Activated T-cell treated with anti-CD3 and anti-CD28 coated beads for 48 hours (primary cell): ENCODE data around the gene SLC13A5.
A peak's percentile ranks its signal among the peaks of the same experiment; 100 is the strongest.
"Not testable (repeated sequence)": the region's sequence is repeated elsewhere in the genome, so short reads cannot be mapped to it uniquely, and the experiment has no call there.

ENCODE experiments used
- DNase-seq: peaks from one replicate; pipeline ENCODE4 v3.0.0-alpha.2; 2020; ENCODE audit warnings: low read depth

Gene SLC13A5

DNA sequence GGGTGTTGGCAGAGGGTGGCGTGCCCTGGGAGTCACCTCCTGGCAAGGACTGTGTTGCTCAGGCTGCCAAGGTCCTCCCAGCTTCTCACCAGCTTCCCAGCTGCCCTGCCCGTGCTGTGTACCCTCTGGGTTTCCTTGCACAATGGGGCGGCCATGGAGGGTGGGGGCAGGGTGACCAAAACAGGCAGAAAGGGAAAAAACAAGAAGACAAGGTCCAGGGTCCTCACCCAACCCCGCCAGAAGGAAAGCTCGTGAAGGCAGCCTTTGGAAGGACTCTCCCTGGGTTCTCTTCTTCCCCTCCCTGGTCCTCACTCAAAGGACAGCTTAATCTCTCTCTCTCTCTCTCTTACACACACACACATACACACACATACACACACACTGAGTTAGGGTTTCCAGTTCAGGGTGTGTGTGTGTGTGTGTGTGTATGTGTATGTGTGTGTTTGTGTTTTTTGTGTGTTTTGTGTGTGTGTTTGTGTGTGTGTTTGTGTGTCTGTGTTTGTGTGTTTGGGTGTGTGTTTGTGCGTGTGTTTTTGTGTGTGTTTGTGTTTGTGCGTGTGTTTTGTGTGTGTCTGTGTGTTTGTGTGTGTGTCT is 2.0 kb downstream of the SLC13A5 start:
- no peak for DNase-seq

DNA sequence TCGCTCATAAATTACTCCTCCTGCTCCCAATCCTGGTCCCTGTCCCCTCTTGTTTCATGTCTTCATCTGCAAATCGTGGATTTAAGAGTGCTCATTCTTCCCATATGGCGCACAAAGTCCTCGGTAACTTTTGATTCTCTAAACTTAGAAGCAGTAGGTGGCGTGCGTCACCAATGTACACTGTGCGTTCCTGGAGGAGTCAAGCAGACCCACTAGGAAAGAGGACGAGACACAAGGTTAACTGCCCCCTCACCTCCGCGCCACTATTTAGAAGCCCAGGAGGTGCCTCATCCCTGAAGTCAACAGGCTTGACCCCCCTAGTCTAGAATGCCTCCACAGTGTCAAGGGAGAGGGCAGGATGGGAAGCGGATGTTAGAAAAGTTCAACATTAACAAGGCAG is 2.9 kb downstream of the SLC13A5 start:
- DNase-seq, result no peak

DNA sequence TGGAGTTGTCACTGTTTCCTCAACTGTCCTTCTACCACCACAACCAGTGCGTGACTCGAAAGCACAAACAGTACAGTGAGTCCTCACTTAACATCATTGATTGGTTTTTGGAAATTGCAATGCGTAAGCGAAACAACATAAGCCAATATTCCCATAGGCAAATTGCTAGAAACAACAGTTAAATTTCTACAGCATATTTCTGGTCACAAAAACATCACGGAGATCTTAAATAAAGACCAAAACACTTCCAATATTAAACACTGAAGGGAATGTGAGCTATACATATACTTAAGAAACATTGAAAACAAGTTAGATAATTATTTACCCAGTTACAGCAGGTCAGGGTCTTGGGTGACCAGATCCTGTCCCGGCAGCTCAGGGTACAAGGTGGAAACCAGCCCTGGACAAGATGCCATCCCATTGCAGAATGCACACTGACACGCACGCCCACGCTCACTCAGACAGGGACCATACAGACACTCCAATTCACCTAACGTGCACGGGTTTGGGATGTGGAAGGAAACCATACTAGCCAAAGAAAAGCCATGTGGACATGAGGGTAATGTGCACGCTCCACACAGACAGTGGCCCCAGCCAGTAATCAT is 4.7 kb downstream of the SLC13A5 start:
- DNase-seq, result no peak

- DNase-seq, result no peak
These were observed 6.2 kb downstream of the SLC13A5 start for GRCh38 chr17:6706996-6707395.

- DNase-seq, result no peak
These were observed 6.7 kb downstream of the SLC13A5 start for GRCh38 chr17:6706499-6706898.

GRCh38 chr17:6704470-6705052 is 8.6 kb downstream of the SLC13A5 start:
- no peak for DNase-seq

- DNase-seq, result no peak
These were observed 9.4 kb downstream of the SLC13A5 start for GRCh38 chr17:6703751-6704150.

- no peak for DNase-seq
These were observed 10.5 kb downstream of the SLC13A5 start for GRCh38 chr17:6702567-6703215.

GRCh38 chr17:6701719-6702118 is 11.4 kb downstream of the SLC13A5 start:
- peak; percentile 48 for DNase-seq

DNA sequence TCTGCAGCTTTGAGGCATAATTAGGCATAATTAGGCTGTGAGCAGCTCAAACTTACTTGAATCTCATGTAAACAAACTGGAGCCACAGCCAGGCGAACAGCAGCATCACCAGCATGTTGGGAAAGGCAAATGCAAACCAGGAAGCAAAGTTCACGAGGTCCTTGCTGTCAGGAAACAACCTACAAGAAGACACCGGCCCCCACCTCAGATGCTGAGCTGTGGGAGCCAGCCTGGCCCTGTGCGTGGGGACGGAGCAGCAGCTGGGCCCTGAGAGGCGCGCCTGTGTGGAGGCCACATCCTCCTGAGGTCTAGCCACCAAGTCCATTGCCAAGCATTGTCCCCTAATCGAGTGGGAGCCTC is 12.2 kb downstream of the SLC13A5 start:
- no peak for DNase-seq

DNA sequence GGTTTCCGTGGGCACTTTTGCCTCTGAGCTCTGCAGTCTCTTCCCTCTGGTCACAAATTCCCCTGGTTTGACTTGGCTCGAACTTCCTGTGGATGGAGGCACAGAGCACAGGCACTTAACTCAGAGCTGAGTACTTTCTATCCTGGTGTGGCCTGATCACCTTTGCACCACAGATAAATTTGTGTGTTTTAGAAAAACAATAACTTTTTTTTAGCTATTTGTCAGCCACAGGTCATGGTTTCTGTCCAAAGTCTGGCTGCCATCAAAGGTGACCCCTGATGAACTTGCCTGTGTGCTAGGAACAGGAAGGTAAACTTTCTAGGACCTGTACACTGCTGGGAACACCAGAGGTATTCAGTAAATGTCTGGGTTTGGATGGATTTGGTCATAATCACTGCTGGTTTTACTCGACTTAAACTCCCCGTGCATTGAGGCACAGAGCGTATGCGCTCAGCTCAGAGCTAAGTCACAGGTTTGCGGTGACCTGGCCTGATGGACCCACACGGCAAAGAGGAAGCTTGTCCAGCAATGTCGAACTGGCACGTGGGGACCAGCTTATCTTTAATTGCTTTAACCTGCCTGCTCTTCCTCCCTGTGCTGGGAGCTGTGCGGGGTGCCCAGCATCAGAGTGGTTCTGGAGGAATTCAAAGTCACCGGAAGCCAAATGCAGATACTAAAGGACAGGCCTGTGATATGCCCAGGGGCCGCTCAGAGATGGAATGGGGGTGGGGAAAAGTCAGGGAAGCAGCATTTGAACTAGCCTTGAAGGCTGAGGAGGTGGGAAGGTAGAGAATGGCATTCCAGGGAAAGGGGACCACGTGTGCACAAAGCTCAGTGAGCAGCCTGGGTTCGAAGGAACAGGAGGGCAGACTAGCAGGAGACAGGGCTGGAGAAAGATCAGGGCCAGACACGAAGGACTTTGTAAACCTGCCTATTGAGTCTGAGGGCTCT is 12.9 kb downstream of the SLC13A5 start:
- DNase-seq, result no peak

DNA sequence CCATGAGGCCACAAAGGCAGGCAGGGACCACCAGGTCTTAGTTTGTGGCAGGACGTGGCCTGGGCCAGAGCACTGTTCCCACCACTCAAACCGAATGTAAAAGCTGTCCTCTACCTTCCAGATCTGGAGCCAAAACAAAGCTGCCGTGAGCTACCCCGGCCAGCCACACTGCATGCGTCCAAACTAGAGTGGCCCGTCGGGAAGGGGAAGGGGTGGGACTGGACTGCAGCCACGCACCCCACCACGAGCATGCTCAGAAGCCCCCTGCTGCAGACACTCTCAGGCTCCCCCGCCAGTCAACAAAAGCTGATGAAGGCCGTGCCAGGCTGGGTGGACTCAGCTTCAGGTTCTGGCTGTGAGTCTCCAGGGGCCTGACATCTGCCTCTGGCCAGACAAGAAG is 15.2 kb downstream of the SLC13A5 start:
- DNase-seq, result no peak

GRCh38 chr17:6696906-6697305 is 16.3 kb downstream of the SLC13A5 start:
- no peak for DNase-seq

GRCh38 chr17:6695565-6695964 is 17.6 kb downstream of the SLC13A5 start:
- DNase-seq, result no peak

DNA sequence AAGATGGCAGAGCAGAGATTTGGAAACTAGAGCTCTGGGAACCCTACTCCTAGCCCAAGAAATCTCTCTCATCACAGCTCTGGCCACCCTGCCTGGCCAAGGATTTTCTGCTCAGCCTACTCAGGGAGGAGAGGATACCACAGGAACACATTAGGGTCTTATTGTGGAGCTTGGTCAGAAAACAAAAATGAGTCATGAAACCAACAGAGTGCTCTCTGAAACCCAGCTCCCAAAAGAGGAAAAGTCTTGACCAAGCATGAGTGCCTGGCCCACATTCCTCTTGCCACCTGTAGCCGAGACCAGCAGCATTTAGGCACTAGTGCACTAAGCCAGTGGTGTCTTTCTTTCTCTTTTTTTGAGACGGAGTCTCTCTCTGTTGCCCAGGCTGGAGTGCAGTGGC is 18.1 kb downstream of the SLC13A5 start:
- no peak for DNase-seq

- not testable (repeated sequence) for DNase-seq
These were observed 21.2 kb downstream of the SLC13A5 start for GRCh38 chr17:6691958-6692357.

DNA sequence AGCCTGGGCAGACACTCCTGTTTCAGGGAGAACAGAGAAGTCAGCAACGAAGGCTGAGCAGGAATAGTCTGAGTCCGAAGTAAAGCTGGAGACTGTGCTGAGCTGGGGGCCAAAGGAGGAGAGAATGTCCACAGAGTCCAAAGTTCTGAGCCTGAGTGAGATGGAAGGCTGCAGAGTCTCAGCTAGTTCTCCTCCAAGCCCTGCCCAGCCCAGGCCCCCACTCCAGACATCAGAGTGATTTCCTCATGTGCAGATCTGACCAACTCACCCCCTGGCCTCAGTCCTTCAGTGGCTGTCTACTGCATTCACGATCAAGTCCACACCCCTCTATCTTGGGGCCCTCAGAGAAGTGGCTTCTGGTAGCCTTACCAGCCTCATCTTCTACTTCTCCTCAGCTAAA is 21.6 kb downstream of the SLC13A5 start:
- no peak for DNase-seq

DNA sequence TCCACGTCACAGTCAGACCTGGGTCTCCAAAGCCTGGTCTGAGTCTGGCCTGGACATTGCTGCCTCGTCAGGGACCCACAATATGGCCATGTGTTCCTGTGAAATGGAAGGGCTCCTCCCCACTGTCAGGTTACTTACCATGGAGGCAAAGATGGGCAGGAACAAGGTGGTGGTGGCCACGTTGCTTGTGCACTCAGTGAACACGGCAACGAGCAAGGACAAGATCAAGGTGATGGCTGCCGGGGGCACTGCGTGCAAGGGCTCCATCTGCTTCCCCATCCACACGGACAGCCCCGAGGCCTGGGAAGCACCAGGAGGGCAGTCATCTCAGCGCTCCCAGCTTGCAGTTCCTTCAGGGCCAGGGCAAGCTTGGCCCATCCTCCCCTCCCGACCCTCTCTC is 22.5 kb downstream of the SLC13A5 start:
- DNase-seq, result no peak

- DNase-seq, result no peak
These were observed 24.2 kb downstream of the SLC13A5 start for GRCh38 chr17:6688944-6689343.

DNA sequence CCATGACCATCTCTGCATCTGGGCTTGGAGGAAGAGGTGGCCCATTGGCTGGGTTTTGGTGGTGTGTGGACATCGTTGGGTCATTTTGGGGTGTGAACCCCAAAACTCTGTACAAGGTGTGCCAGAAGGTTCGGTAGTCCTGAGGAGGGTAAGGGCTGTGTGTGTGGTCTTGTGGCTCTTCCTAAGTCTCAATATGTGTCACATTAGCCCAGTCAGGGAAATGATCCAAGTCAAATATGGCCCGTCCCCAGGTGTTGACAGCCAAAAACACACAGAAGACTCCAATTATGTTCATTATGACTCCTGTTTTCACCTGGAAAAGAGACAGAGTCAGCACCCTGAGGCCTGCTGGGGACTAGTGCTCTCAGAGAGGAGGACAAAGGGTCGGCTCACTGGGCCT is 27.1 kb downstream of the SLC13A5 start:
- no peak for DNase-seq

- DNase-seq, result no peak
These were observed 28.0 kb downstream of the SLC13A5 start for GRCh38 chr17:6684881-6685767.

DNA sequence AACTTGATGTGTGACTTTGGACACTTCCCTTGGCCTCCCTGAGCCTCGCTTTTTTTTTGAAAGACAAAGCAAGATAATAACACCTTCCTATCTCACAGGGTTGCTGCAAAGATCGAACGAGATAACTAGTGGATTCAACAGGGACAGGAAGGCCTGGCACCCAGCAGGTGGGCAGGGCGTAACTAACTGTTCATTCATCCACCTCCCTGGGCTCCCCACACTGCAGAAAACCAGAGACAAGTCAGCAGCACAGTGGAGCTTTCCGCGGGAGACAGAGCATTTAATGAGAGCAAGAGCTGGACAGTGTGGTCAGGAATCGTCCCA is 28.7 kb downstream of the SLC13A5 start:
- DNase-seq, result no peak
